K562 (cell line): Measurements from ENCODE around the gene TMEM147. TPM values are rescaled to one million over a fixed set of nuclear protein-coding genes. Genes with fewer than 3 reads are reported as not detected.
A peak's percentile ranks its signal among the peaks of the same experiment; 100 is the strongest.

Experiments used
- ATAC-seq: fragments of 200-7000 bp; cut with Tn5 transposase; 3 replicates; pipeline ENCODE4 v1.9.1; 2020; ENCODE audit warnings: moderate library complexity
- BruUV-seq: library from RNA; stranded (reverse); fragments of 400-500 nt; replicated peaks from 2 replicates; lab custom pipeline; 2021; lab: Mats Ljungman, UMichigan
- CTCF ChIA-PET: fragments of 300-600 bp; formaldehyde crosslinking; extraction: SDS; loops from one replicate; lab custom pipeline; 2021; ENCODE audit warnings: low intra/inter-chr PET ratio; lab: Yijun Ruan, JAX
- POLR2A ChIA-PET: fragments of 300-600, 350-650 bp; sonication (Branson Sonifier 250); formaldehyde crosslinking; extraction: SDS; loops from one replicate; lab custom pipeline; 2021; ENCODE audit warnings: antibody characterized with exemption, inconsistent platforms; lab: Yijun Ruan, JAX
- DNase-seq, 4 experiments: peaks; one replicate each; pipeline versions ENCODE4 v3.0.0 to v3.0.0-alpha.2; 2011 to 2018; ENCODE audit warnings: low spot score in 3 of 4, mixed read lengths in 3 of 4; ENCODE audit errors: extremely low read depth in 1 of 4
- FAIRE-seq: peaks from 2 replicates; lab custom pipeline; 2011; peaks lifted over from hg19 to GRCh38; lab: Jason Lieb, UNC
- H2AFZ ChIP-seq: 2 replicates; pipeline ENCODE4 v1.6.0; 2011; ENCODE audit warnings: low read depth, low read length, control low read depth, inconsistent platforms
- H3K27ac ChIP-seq: fragments of 200-600 bp; 3 replicates; pipeline ENCODE4 v1.8.0; 2011; ENCODE audit warnings: low read depth, mild to moderate bottlenecking, control low read depth, inconsistent platforms, low read length, moderate library complexity, mixed read lengths; ENCODE audit errors: extremely low read depth
- H3K27me3 ChIP-seq, 2 experiments: fragments of 300-600 bp in 1 of 2; 2 replicates in 1 of 2; 3 replicates in 1 of 2; pipeline versions ENCODE4 v1.6.0 to v1.8.0; 2011; ENCODE audit warnings: inconsistent platforms in 2 of 2, low read length in 2 of 2, mild to moderate bottlenecking in 1 of 2, mixed read lengths in 1 of 2, moderate library complexity in 1 of 2; ENCODE audit not compliant: control insufficient read depth in 2 of 2, insufficient read depth in 2 of 2
- H3K36me3 ChIP-seq: fragments of 300-600 bp; 3 replicates; pipeline ENCODE4 v1.8.0; 2011; ENCODE audit warnings: mild to moderate bottlenecking, low read length, inconsistent platforms; ENCODE audit not compliant: control insufficient read depth, insufficient read depth
- H3K4me1 ChIP-seq, 2 experiments: fragments of 200-600 bp in 1 of 2; replicated peaks in 1 of 2; 2 replicates in 1 of 2; 3 replicates in 1 of 2; pipeline versions ENCODE4 v1.5.1 to v1.8.0; 2011; ENCODE audit warnings: inconsistent platforms in 2 of 2, low read length in 2 of 2, mild to moderate bottlenecking in 1 of 2, mixed read lengths in 1 of 2, moderate library complexity in 1 of 2; ENCODE audit not compliant: control insufficient read depth in 2 of 2, insufficient read depth in 2 of 2
- H3K4me2 ChIP-seq: 2 replicates; pipeline ENCODE4 v1.6.1; 2011; ENCODE audit warnings: low read length, control low read depth, inconsistent platforms, mixed read lengths; ENCODE audit not compliant: insufficient read depth
- H3K4me3 ChIP-seq: fragments of 200-600 bp; sonication (generic), shearing (Covaris generic); 2 replicates; pipeline ENCODE4 v1.5.1; 2016; ENCODE audit warnings: control low read depth, inconsistent platforms
- H3K79me2 ChIP-seq: fragments of 200-600 bp; 3 replicates; pipeline ENCODE4 v1.8.0; 2011; ENCODE audit warnings: low read length, inconsistent platforms; ENCODE audit not compliant: control insufficient read depth, insufficient read depth
- H3K9ac ChIP-seq, 2 experiments: 2 replicates each; pipeline versions ENCODE4 v1.6.0 to v1.6.1; 2011; ENCODE audit warnings: low read depth in 2 of 2, low read length in 2 of 2, control low read depth in 1 of 2, inconsistent platforms in 1 of 2, mild to moderate bottlenecking in 1 of 2, mixed read lengths in 1 of 2; ENCODE audit not compliant: insufficient read depth in 1 of 2
- H3K9me1 ChIP-seq: one replicate; pipeline ENCODE4 v1.6.0; 2011; ENCODE audit warnings: inconsistent platforms, mild to moderate bottlenecking, low read length, moderate library complexity; ENCODE audit not compliant: control insufficient read depth, insufficient read depth
- H3K9me3 ChIP-seq: replicated peaks from 2 replicates; pipeline ENCODE4 v1.5.1; 2011; ENCODE audit warnings: low read depth, low read length, inconsistent platforms; ENCODE audit not compliant: control insufficient read depth, insufficient read depth
- H4K20me1 ChIP-seq: replicated peaks from 2 replicates; pipeline ENCODE4 v1.6.1; 2011; ENCODE audit warnings: low read length, inconsistent platforms, mixed read lengths; ENCODE audit not compliant: control insufficient read depth, insufficient read depth
- CBFA2T2 ChIP-seq: fragments of 450-650 bp; conservative IDR thresholded peaks from 2 replicates; pipeline ENCODE4 v1.6.1; 2017; ENCODE audit warnings: mild to moderate bottlenecking
- CBFA2T3 ChIP-seq: fragments of 450-650 bp; IDR thresholded peaks from 2 replicates; pipeline ENCODE4 v1.6.1; 2017
- CCNT2 ChIP-seq: IDR thresholded peaks from 2 replicates; pipeline ENCODE4 v1.6.1; 2011; ENCODE audit warnings: borderline replicate concordance, low read depth, mild to moderate bottlenecking, moderate library complexity, mixed read lengths, low read length; ENCODE audit not compliant: insufficient read length; ENCODE audit errors: extremely low read depth
- ELF1 ChIP-seq: fragments of 200-800 bp; sonication (Bioruptor generic); IDR thresholded peaks from 2 replicates; pipeline ENCODE4 v1.6.1; 2016; ENCODE audit warnings: missing genetic modification characterization, missing compliant biosample characterization
- FOXJ2 ChIP-seq: fragments of 200-800 bp; sonication (Bioruptor generic); IDR thresholded peaks from 2 replicates; pipeline ENCODE4 v1.6.1; 2016; ENCODE audit warnings: missing genetic modification characterization, missing compliant biosample characterization
- NCOR1 ChIP-seq: fragments of 450-650 bp; IDR thresholded peaks from 2 replicates; pipeline ENCODE4 v1.6.1; 2016; ENCODE audit warnings: mild to moderate bottlenecking, moderate library complexity
- PREB ChIP-seq: sonication (generic); formaldehyde crosslinking; IDR thresholded peaks from 2 replicates; pipeline ENCODE4 v1.8.1; 2023; ENCODE audit warnings: mild to moderate bottlenecking, missing genetic modification reagents
- RBM25 ChIP-seq: fragments of 200-400 bp; formaldehyde crosslinking; IDR thresholded peaks from 2 replicates; pipeline ENCODE4 v1.6.1; 2018; ENCODE audit warnings: low read length, low read depth, moderate library complexity; ENCODE audit not compliant: severe bottlenecking
- SMARCA5 ChIP-seq: fragments of 450-650 bp; IDR thresholded peaks from 2 replicates; pipeline ENCODE4 v1.6.1; 2016
- SMC3 ChIP-seq: conservative IDR thresholded peaks from 2 replicates; pipeline ENCODE4 v1.6.1; 2011; ENCODE audit warnings: low read depth, low read length, improper control_type of control experiment; ENCODE audit not compliant: insufficient read depth
- SRSF9 ChIP-seq: fragments of 200-400 bp; formaldehyde crosslinking; IDR thresholded peaks from 2 replicates; pipeline ENCODE4 v1.6.1; 2017; ENCODE audit warnings: low read depth, low read length, borderline replicate concordance
- TCF7 ChIP-seq: sonication (generic); IDR thresholded peaks from 2 replicates; pipeline ENCODE4 v1.6.1; 2016; ENCODE audit warnings: antibody characterized with exemption, borderline replicate concordance
- TGIF2 ChIP-seq: sonication (generic); formaldehyde crosslinking; IDR thresholded peaks from 2 replicates; pipeline ENCODE4 v1.8.1; 2022; ENCODE audit warnings: mild to moderate bottlenecking, missing genetic modification reagents, moderate library complexity
- ZNF436 ChIP-seq: fragments of 250-450, 450-650 bp; sonication (Bioruptor Pico); formaldehyde crosslinking; IDR thresholded peaks from 2 replicates; pipeline ENCODE4 v1.7.0; 2020; ENCODE audit warnings: mild to moderate bottlenecking
- ZNF696 ChIP-seq: fragments of 250-450 bp; sonication (Bioruptor Pico); conservative IDR thresholded peaks from 2 replicates; pipeline ENCODE4 v1.4.0; 2020; ENCODE audit warnings: mild to moderate bottlenecking, moderate library complexity
- ZNF699 ChIP-seq: fragments of 250-450 bp; sonication (Bioruptor Pico); IDR thresholded peaks from 2 replicates; pipeline ENCODE4 v1.8.0; 2021; ENCODE audit warnings: mild to moderate bottlenecking, moderate library complexity; ENCODE audit not compliant: insufficient replicate concordance
- WGBS: fragments of 100-300 bp; shearing (Covaris generic); methylation state at CpG from one replicate; pipeline ENCODE4 v1.1.6; 2016; ENCODE audit warnings: low coverage, mixed read lengths; ENCODE audit not compliant: insufficient coverage; ENCODE audit errors: missing lambda C conversion rate; 5-methylcytosine and 5-hydroxymethylcytosine counted together
- in situ Hi-C: fragments of 300-500 bp; cut with MboI; formaldehyde crosslinking; loops from 4 replicates; pipeline ENCODE4 v1.15.0; 2018; ENCODE audit warnings: inconsistent platforms, mixed read lengths
- intact Hi-C: fragments of 100-400 bp; cut with micrococcal nuclease; formaldehyde crosslinking; loops from 2 replicates; pipeline ENCODE4 v1.14.2; 2022
- polyA plus RNA-seq, 8 experiments: library from polyadenylated mRNA; depleted of rRNA in 4 of 8; stranded (reverse) in 5 of 8; unstranded in 3 of 8; fragments of >200 nt; fragmentation: Nextera tagmentation in 2 of 8; fragmentation: Illumina TruSeq in 1 of 8; extraction: Ambion mirVana in 2 of 8; extraction: Trizol in 1 of 8; gene quantifications; 2 replicates each; pipeline versions ENCODE4 v1.2.1 to v1.2.3, GENCODE V29; 2011 to 2014; ENCODE audit warnings: inconsistent platforms in 1 of 8, missing spikeins in 1 of 8
- total RNA-seq, 7 experiments: library from RNA; depleted of rRNA in 6 of 7; stranded (reverse); fragments of >200 nt in 6 of 7; fragmentation: Illumina TruSeq in 2 of 7; extraction: Trizol in 2 of 7; gene quantifications; 2 replicates each; pipeline versions ENCODE4 v1.2.1 to v1.2.3, GENCODE V29; 2011 to 2021; ENCODE audit warnings: low replicate concordance in 1 of 7

Gene TMEM147
- total and polyA plus RNA-seq, 9 of the 15 experiments (the other 6 are each of a cell fraction or from before 2014, with no cell fraction given): 73.8 to 194 (median 142) TPM

- ChIA-PET CTCF (no interaction called here), POLR2A (interaction anchor here (0.5 to 1.0 kb wide), 2 partner anchors 207 to 234 kb away, joined by 3 read pairs; no protein-coding TSS in a partner anchor)
- Histone ChIP-seq H3K4me1 (peaks cover 9 to 30% of the 10 kb centered on the region in 2 experiments; a peak in 4 of 5 replicates), H3K27ac (no peak overlapping the region), H3K79me2 (no peaks in the 10 kb centered on the region), H3K9me3 (no peaks in the 10 kb centered on the region), H2AFZ (no peak overlapping the region), H3K4me2 (no peak overlapping the region), H3K9me1 (no peaks in the 10 kb centered on the region), H3K36me3 (no peaks in the 10 kb centered on the region), H3K27me3 (peaks cover 31 to 77% of the 10 kb centered on the region in 2 experiments; a peak in 4 of 5 replicates), H3K9ac (no peak overlapping the region), H3K4me3 (no peak overlapping the region), H4K20me1 (peaks cover 6% of the 10 kb centered on the region; the same call in 1 of the 2 replicates)
- ATAC-seq (no peak), DNase-seq (no peak), FAIRE-seq (no peak)
- no TSS peak for BruUV-seq
- intact Hi-C loops: no loop called here
- in situ Hi-C loops: no loop called here
- TF ChIP-seq RBM25: peak; percentile 46
- TF ChIP-seq TGIF2 (CRISPR knock-in tag): no peak
- 9% methylated on average over 3 of the region's 3 CpGs for WGBS
Observed at GRCh38 chr19:35498220-35498619, 47.2 kb upstream of the TMEM147 start.

- intact Hi-C loops (no loop called here), in situ Hi-C loops (no loop called here)
- 18% methylated on average over 9 of the region's 9 CpGs for WGBS
- H3K36me3 ChIP-seq: no peaks in the 10 kb centered on the region
- no TSS peak for BruUV-seq
- H3K27ac ChIP-seq: no peak overlapping the region
- ChIA-PET CTCF (no interaction called here), POLR2A (no interaction called here)
- ATAC-seq (no peak), FAIRE-seq (peak; percentile 63), DNase-seq (peak in 1 of 4 experiments; percentile 27)
- peaks cover 28 to 78% of the 10 kb centered on the region in 2 experiments for H3K27me3 ChIP-seq
- H3K9me1 ChIP-seq: no peaks in the 10 kb centered on the region
- peak overlapping the region; percentile 25; the same call in 1 of the 2 replicates for H3K4me2 ChIP-seq
- no peak overlapping the region for H3K4me3 ChIP-seq
- H3K9me3 ChIP-seq: no peaks in the 10 kb centered on the region
- H4K20me1 ChIP-seq: peaks cover 6% of the 10 kb centered on the region; the same call in 1 of the 2 replicates
- H2AFZ ChIP-seq: peak overlapping the region; percentile 45; the same call in 1 of the 2 replicates
- H3K9ac ChIP-seq: 0 out of 4 replicates have a peak overlapping the region, but pooled peaks of 1 of the 2 experiments have one; percentile 52
- peaks cover 9 to 30% of the 10 kb centered on the region in 2 experiments; a peak in 4 of 5 replicates for H3K4me1 ChIP-seq
- no peaks in the 10 kb centered on the region for H3K79me2 ChIP-seq
- TF ChIP-seq ZNF699 (CRISPR knock-in tag): no peak
- no peak for TF ChIP-seq NCOR1
- TF ChIP-seq SMARCA5: no peak
- TF ChIP-seq ZNF436 (CRISPR knock-in tag): no peak
- TF ChIP-seq SRSF9: no peak
- no peak for TF ChIP-seq PREB
- TF ChIP-seq TCF7: no peak
- TF ChIP-seq ELF1 (tag): no peak
- TF ChIP-seq CBFA2T3: peak; percentile 38
- no peak for TF ChIP-seq ZNF696 (CRISPR knock-in tag)
- no peak for TF ChIP-seq FOXJ2 (tag)
- TF ChIP-seq CBFA2T2: 0 out of 2 replicates have a peak, but pooled peaks have one; percentile 11
- no peak for TF ChIP-seq SMC3
- no peak for TF ChIP-seq CCNT2
Observed at GRCh38 chr19:35498984-35499527, 46.4 kb upstream of the TMEM147 start.
